Measurements from ENCODE around the gene EMC1. TPM values are rescaled to one million over a fixed set of nuclear protein-coding genes. Genes with fewer than 3 reads are reported as not detected.
"Not testable (repeated sequence)": the region's sequence is repeated elsewhere in the genome, so short reads cannot be mapped to it uniquely, and the experiment has no call there.

EMC1 gene
- total RNA-seq, 2 donors from 2014 or later, result 42.1 to 86.2 TPM

DNA sequence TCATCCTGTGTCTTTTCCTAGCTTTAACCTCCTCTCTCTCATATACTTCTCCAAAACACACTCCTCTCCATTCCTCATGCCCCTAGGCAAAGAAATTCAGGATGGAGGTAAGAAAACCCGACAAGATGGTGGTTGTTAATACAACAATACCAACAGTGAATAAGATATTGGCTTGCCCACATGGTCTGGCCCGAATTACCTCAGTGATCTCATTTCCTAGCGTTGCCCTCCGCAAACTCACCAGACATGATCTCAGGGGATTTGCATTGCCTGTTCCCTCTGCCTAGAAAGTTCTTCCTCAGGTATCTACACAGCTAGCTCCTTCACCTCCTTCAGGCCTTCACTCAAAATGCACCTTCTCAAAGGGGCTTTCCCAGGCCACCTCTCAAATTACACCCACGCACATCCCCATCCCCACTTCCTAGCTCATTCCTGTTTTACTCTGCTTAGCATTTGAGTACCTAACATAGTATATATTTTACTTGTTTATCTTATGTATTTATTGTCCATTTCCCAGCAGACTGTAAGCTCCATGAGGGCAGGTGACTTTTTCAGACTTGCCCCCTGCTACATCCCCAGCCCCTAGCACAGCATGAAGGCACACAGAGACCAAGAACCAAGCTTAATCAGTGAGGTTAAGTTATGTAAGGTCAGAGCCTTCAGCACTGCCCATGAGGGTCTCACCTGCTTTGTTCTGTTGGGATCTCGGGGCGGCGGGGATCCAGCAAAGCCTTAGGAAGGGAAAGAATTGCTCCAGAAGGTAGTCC lies 31.1 kb downstream of the EMC1 start:
- Histone ChIP-seq H3K9me3 (no peaks in the 10 kb centered on the region), H3K27ac (no peak overlapping the region), H3K36me3 (peaks cover 0 to 3% of the 10 kb centered on the region in 2 donors), H3K4me3 (no peak overlapping the region), H3K27me3 (replicated peaks; ENCODE audit: insufficient read depth) (no peaks in the 10 kb centered on the region), H3K4me1 (replicated peaks) (no peaks in the 10 kb centered on the region)
- TF ChIP-seq POLR2AphosphoS5 (IDR thresholded peaks at IDR 0.05) (no peak), POLR2A (IDR thresholded peaks at IDR 0.05) (no peak), CTCF (IDR thresholded peaks at IDR 0.05) (no peak)
- intact Hi-C loops (cut with DNase I), result no loop called here
- 92% methylated on average over 8 of the region's 8 CpGs for WGBS
- DNase-seq (ENCODE audit: low spot score), result no peak

- no peak for DNase-seq (ENCODE audit: low spot score)
- intact Hi-C loops (cut with DNase I), result no loop called here
- H3K36me3 ChIP-seq, result peaks cover 0 to 3% of the 10 kb centered on the region in 2 donors
Measured at GRCh38 chr1:19219451-19219850, 31.9 kb downstream of the EMC1 start.

DNA sequence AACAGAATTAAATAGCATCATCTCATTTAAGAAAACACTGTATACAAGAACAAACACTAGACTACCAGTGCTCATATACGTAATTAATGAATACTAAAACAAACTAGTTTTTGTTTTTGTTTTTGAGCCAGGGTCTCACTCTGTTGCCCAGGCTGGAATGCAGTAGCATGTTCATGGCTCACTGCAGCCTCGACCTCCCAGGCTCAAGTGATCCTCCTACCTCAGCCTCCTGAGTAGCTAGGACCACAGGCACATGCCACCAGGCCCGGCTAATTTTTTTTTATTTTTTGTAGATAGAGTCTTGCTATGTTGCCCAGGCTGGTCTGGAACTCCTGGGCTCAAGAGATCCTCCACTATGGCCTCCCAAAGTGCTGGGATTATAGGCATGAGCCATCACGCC lies 34.7 kb downstream of the EMC1 start:
- H3K36me3 ChIP-seq; H3K27ac ChIP-seq; intact Hi-C loops (cut with DNase I): not testable (repeated sequence)

More at GRCh38 chr1:19219451-19219850, 31.9 kb downstream of the EMC1 start:
- TF ChIP-seq CTCF (IDR thresholded peaks at IDR 0.05) (no peak), POLR2A (IDR thresholded peaks at IDR 0.05) (no peak), POLR2AphosphoS5 (IDR thresholded peaks at IDR 0.05) (no peak)
- no peak overlapping the region for H3K4me3 ChIP-seq
- peak overlapping the region in 1 of 2 donors; percentile 3 for H3K27ac ChIP-seq
- no peaks in the 10 kb centered on the region for H3K4me1 ChIP-seq (replicated peaks)
- WGBS, result 50% methylated on average over 7 of the region's 7 CpGs
- H3K27me3 ChIP-seq (replicated peaks; ENCODE audit: insufficient read depth), result no peaks in the 10 kb centered on the region
- no peaks in the 10 kb centered on the region for H3K9me3 ChIP-seq

GRCh38 chr1:19213580-19213979 lies 37.7 kb downstream of the EMC1 start:
- TF ChIP-seq POLR2A (IDR thresholded peaks at IDR 0.05) (no peak), POLR2AphosphoS5 (IDR thresholded peaks at IDR 0.05) (no peak), CTCF (IDR thresholded peaks at IDR 0.05) (no peak)
- Histone ChIP-seq H3K27me3 (replicated peaks; ENCODE audit: insufficient read depth) (no peaks in the 10 kb centered on the region), H3K9me3 (no peaks in the 10 kb centered on the region), H3K4me1 (replicated peaks) (peaks cover 10% of the 10 kb centered on the region), H3K27ac (no peak overlapping the region), H3K4me3 (no peak overlapping the region), H3K36me3 (no peaks in the 10 kb centered on the region)
- no peak for DNase-seq (ENCODE audit: low spot score)
- intact Hi-C loops (cut with DNase I), result no loop called here
- 97% methylated on average over 1 of the region's 1 CpG for WGBS

More for the DNA sequence above, 34.7 kb downstream of the EMC1 start:
- not testable (repeated sequence) for H3K27me3 ChIP-seq (replicated peaks; ENCODE audit: insufficient read depth); H3K4me3 ChIP-seq; H3K4me1 ChIP-seq (replicated peaks); DNase-seq (ENCODE audit: low spot score); H3K9me3 ChIP-seq
- WGBS, result 96% methylated on average over 4 of the region's 4 CpGs

- Histone ChIP-seq H3K36me3 (no peaks in the 10 kb centered on the region), H3K27ac (no peak overlapping the region), H3K4me3 (no peak overlapping the region), H3K4me1 (replicated peaks) (peaks cover 10% of the 10 kb centered on the region), H3K27me3 (replicated peaks; ENCODE audit: insufficient read depth) (no peaks in the 10 kb centered on the region), H3K9me3 (no peaks in the 10 kb centered on the region)
- intact Hi-C loops (cut with DNase I), result no loop called here
- no peak for DNase-seq (ENCODE audit: low spot score)
- TF ChIP-seq CTCF (IDR thresholded peaks at IDR 0.05) (no peak), POLR2AphosphoS5 (IDR thresholded peaks at IDR 0.05) (no peak), POLR2A (IDR thresholded peaks at IDR 0.05) (no peak)
Measured at GRCh38 chr1:19212167-19212566, 39.2 kb downstream of the EMC1 start.
